HG03520 (cell line): Measurements from ENCODE around the gene ZP3.
"Not testable (repeated sequence)": the region's sequence is repeated elsewhere in the genome, so short reads cannot be mapped to it uniquely, and the experiment has no call there.

Experiments
- ATAC-seq: cut with Tn5 transposase; IDR thresholded peaks from one replicate; pipeline ENCODE4 v1.9.1; 2021; ENCODE audit warnings: mild to moderate bottlenecking, moderate library complexity; ENCODE audit not compliant: unreplicated experiment

ZP3 gene

DNA sequence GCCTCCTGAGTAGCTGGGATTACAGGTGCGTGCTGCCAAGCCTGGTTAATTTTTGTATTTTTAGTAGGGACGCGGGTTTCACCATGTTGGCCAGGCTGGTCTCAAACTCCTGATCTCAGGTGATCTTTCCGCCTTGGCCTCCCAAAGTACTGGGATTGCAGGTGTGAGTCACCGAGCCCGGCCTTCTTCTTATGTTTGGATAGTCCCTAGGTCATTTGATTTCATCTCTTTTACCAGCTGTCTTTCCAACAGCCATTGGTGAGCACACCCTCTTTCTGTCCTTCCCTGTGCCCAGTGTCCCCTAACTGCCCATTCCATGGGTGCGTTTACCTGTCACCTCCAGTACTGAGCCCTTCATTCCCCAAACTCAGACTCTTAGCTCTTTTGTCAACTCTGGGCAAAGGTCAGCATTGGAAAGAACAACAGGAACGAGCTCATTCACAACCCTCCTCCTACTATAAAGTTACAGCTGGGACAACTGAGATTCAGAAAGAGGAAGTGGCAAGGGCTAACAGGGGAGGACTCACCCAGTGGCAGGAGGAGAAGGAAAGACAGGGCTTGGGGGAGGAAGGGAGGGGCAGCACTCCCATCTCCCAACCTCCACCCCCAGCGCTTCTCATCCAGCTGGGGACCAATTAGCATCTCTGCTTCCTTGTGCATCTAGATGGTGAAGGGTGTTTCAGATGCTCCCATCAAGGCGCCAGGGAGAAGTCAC, 20.8 kb upstream of the ZP3 start:
- no peak for ATAC-seq

DNA sequence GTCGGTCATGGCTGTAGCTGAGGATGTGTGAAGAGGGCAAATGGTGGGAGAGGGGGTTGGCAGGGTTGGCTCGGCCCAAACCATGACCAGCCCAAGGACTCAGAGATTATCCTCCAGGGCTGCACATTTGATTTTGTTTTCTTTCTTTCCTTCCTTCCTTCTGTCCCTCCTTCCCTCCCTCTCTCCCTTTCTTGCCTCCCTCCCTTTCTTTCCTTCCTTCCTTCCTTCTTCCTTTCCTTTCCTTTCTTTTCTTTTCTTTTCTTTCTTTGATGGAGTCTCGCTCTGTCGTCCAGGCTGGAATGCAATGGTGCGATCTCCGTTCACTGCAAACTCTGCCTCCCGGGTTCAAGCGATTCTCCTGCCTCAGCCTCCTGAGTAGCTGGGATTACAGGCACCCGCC, 19.0 kb upstream of the ZP3 start:
- ATAC-seq, result no peak

DNA sequence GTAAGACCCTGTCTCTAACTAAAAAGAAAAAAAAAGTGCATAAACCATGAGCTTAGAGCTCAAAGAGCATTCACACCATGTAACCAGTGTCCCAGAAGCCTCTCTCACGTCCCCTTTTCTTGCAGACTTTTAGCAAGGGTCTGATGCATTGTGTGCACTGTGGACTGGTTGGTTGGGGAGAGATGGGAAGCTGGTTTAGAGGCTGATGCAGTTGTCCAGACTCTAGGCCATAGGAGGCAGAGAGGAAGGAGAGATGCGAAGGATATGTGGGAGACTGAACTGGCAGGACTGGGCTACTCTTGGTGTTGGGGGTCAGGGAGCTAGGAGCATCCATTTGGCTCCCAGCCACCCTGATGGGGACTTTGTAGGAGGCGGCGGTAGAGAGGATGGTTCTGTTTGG, 17.0 kb upstream of the ZP3 start:
- ATAC-seq, result no peak

DNA sequence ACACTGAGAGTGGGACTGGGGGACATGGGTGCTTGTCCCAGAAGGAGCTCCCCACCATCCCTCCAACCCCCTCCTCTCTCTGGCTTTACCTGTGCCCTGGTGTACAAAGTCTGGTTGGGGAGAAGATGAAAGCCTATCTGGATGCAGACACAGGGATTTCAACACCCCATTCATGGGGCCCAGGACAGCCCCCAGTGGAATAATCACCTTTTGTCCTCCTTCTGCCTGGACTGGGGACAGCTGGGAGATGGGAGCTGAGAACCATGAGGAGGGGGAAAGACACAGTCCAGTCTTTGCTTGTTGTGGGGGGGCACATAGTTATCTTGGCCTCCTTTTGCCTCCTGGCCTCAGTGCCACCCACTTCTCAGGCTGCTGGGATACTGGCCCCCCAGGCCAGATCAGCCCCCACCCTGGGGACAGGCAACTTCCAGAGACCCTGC, 16.6 kb upstream of the ZP3 start:
- no peak for ATAC-seq

DNA sequence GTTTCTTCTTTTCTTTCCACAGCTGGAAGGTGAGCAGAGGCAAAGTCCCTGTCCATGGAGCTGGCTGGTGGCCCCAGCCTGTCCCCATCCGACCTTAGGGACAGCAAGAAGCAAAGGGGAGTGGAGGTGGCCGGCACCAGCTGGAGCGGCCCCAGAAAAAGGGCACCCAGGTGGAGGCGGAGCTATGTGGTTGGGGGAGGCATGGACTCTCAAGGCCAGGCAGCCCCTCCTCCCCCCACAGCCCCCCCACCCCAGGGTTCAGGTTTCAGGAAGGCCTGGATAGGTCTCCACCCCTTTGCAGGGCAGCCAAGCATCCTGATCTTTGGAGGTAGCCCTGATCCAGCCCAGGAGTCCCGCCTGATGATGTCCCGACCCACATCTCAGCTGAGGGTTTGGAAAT, 15.2 kb upstream of the ZP3 start, which contains the start of gene SSC4D:
Gene SSC4D, minus strand, starts transcription at position 161 of the 400 bp plus-strand sequence. CDS start 5,258 bp downstream, outside the sequence.
- ATAC-seq, result no peak

DNA sequence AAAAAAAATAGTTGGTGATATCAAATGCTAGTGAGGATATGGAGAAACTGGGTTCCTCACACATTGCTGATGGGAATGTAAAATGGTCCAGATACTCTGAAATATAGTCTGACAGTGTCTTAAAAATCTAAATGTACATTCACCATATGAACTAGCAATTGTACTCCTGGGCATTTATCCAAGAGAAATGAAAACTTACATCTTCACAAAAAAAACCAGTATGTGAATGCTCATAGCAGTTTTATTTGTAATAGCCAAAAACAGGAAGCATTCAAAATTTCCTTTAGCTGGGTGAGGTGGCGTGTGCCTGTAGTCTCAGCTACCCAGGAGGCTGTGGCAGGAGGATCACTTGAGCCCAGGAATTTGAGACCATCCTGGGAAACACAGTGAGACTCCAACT, 13.1 kb upstream of the ZP3 start:
- no peak for ATAC-seq

DNA sequence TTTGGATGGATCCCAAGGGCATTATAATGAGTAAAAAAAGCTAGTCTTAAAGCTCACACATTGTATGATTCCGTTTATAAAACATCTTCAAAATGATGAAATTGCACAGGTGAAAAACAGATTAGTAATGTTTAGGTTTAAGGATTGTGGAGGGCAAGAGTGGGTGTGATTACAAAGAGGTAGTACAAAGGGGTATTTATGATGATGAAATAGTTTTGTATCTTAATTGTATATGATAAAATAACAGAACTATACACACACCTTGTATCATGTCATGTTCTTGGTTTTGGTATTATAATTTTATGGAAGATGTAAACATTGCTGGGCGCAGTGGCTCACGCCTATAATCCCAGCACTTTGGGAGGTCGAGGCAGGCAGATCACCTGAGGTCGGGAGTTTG, 12.5 kb upstream of the ZP3 start:
- no peak for ATAC-seq

DNA sequence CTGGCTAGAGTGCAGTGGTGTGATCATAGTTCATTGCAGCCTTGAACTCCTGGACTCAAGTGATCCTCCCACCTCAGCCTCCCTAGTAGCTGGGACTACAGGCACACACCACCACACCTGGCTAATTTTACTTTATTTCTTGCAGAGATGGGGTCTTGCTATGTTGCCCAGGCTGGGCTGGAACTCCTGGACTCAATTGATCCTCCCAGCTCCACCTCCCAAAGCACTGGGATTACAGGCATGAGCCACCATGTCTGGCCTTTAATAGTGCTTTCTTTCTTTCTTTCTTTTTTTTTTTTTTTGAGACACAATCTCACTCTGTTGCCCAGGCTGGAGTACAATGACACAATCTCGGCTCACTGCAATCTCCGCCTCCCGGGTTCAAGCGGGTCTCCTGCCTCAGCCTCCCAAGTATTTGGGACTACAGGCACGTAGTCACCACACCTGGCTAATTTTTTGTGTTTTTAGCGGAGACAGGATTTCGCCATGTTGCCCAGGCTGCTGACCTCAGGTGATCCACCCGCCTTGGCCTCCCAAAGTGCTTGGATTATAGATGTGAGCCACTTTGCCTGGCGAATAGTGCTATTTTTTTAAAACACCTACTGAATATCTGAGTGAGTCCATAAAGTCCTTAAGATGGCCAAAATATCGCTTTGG, 7.0 kb upstream of the ZP3 start:
- not testable (repeated sequence) for ATAC-seq

DNA sequence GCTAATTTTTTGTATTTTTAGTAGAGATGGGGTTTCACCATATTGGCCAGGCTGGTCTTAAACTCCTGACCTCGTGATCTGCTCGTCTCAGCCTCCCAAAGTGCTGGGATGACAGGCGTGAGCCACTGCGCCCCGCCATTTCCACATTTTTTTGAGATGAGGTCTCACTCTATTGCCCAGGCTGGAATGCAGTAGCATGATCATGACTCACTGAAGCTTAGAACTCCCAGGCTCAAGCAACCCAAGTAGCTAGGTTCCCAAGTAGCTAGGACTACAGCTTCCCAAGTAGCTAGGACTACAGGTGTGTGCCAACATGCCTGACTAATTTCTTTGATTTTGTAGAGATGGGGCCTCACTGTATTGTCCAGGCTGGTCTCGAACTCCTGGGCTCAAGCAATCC, 3.7 kb upstream of the ZP3 start:
- not testable (repeated sequence) for ATAC-seq

DNA sequence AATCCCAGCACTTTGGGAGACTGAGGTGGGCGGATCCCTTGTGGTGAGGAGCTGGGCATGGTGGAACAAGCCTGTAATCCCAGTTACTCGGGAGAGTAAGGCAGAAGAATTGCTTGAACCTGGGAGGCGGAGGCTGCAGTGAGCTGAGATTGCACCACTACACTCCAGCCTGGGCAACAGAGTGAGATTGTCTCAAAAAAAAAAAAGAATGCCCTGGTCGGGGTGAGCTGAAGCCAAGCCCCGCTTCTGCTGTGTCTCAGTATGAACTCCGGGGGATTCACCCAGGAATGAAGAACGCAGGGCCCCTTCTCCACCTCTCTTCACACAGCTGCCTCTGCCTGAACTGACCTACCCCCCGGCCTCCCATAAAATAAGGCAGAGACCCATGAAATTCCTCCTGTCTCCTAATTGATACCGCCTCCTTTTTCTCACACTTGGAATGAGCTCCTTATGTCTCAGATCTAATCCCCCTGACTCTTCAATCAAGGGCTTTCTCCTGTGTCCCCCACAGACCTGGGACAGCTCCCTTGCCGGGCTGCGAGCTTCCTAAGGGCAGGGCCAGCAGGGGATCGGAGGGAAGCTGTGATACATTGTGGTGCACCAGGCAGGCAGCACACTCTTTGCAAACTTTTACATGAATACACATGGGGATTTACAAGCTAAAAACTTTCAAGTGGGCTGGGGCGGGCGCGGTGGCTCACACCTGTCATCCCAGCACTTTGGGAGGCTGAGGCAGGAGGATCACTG, 911 bp upstream of the ZP3 start:
- no peak for ATAC-seq

DNA sequence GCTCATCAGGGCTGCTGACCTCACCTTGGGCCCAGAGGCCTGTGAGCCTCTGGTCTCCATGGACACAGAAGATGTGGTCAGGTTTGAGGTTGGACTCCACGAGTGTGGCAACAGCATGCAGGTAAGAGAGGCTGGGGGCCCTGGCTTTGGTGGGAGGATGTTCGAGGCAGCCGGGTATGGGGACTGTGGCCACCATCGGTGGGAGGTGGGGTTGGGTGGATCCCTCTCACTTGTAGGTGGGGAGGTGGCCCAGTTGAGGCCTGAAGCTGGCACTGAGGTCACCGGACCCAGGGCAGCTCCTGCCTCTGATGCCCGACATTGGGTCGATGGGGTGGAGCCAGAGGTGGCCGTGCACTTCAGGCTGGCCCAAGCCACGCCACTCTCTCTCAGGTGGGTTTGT, 406 bp downstream of the ZP3 start:
- no peak for ATAC-seq

DNA sequence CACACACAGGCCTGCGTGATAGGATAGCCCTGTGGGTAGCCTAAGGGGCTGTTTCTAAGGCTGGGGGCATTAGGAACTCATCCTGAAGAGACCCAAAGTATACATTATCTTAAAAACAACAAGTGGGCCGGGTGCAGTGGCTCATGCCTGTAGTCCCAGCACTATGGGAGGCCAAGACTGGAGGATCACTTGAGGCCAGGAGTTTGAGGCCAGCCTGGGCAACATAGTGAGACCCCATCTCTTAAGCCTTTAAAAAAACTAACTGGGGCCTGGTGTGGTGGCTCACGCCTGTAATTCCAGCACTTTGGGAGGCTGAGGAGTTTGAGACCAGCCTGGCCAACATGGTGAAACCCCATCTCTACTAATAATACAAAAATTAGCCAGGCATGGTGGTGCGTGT, 808 bp downstream of the ZP3 start:
- not testable (repeated sequence) for ATAC-seq

DNA sequence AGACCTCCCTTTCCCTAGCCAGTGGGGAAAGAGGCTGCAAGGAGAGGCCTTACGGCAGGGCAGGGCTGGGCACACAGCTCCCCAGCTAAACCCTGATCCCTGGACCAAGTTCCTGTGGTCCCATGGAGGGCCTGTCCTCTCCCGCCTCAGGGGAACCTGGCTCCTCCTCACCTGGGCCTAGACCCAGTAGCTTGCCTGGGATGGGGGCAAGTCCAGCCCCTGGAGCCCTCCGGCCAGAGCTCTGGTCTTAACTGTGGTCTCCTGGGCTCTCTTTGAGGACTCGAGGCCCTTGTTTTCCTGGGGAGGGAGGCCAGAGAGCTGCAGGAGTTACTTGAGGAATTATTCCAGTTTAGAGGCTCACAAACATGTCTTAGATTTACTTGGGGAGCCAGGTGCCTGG, 1.5 kb downstream of the ZP3 start:
- no peak for ATAC-seq

DNA sequence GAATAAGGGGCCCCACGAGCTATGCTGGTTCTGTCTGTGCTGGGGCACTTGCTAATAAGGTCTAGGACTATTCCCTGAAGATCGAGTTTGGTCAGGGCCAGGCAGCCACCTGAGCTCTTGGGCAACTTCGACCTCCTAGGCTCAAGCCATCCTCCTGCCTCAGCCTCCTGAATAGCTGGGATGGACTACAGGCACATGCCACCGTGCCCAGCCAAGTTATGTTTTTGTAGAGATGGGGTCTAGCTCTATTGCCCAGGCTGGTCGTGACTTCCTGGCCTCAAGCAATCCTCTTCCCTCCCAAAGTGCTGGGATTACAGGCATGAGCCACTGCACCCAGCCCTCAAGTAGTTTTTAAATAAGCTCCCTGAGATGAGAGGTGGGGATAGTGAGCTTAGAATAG, 2.9 kb downstream of the ZP3 start:
- no peak for ATAC-seq

DNA sequence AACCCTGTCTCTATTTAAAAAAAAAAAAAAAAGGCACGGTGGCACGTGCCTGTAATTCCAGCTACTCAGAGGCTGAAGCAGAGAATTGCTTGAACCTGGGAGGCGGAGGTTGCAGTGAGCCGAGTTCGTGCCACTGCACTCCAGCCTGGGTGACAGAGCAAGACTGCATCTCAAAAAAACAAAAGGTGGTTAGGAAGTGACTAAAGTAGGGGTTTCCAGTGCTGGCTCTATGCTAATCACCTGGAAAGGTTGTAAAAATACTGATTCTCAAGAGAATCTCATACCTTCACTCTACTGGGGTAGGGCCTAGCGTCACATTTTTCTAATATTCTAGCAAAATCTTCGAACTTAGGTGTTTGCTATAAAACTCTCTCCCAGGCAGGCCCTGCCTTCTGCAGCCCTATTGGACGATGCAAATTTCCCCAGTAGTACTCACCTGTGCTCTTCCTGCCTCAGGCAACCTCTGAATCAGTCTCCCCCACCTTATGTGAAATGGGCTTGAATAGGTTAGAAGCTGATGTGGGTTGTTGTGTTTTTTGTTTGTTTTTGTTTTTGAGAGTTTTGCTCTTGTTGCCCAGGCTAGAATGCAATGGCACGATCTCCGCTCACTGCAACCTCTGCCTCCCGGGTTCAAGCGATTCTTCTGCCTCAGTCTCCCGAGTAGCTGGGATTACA, 3.5 kb downstream of the ZP3 start:
- no peak for ATAC-seq

DNA sequence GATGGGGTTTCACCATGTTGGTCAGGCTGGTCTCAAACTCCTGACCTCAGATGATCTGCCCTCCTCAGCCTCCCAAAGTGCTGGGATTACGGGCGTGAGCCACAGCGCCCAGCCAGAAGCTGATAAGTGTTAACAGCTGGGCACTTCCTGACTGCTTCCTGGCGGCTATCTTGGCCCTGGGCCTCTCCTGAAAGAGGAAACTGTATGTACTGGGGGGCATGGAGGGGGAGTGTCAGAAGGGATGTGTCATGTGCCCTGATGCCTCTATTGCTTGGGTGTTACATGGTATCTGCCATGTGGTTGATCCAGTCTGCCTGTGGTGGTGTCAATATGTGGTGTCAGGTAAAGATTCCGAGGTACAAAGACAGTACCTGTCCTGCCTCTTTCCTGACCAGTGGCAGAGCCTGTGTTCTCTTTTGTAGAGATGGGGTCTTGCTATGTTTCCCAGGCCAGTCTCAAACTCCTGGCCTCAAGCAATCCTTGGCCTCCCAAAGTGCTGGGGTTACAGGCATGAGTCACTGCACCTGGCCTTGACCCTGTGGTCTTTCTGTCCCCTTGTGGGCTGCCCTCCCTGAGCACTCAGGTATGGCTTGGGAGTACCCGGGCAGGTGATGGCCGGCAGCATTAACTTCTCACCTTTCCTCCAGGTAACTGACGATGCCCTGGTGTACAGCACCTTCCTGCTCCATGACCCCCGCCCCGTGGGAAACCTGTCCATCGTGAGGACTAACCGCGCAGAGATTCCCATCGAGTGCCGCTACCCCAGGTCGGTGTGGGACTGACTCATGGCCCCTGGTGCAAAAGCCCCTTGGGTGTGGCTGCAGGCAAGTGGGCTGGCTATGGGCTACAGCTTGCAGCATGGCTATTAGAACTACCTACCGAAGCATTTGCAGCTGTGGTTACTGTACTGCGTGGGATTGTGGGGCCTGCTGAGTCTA, 4.4 kb downstream of the ZP3 start:
- no peak for ATAC-seq

DNA sequence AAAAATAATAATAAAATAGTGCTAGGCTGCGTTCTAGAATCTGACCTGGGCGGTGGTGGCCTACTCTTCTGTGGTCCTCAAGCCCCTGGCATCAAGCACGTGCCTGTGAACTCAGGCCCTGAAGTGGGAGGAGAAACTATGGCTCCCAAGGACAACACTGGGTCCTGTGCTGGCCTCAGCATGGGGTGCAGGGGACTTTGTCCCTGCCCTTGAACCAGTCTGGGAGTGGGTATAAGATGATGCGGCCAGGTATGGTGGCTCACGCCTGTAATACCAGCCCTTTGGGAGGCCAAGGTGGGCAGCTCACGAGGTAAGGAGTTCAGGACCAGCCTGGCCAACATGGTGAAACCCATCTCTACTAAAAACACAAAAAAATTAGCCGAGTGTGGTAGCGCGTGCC, 5.5 kb downstream of the ZP3 start:
- ATAC-seq, result no peak

DNA sequence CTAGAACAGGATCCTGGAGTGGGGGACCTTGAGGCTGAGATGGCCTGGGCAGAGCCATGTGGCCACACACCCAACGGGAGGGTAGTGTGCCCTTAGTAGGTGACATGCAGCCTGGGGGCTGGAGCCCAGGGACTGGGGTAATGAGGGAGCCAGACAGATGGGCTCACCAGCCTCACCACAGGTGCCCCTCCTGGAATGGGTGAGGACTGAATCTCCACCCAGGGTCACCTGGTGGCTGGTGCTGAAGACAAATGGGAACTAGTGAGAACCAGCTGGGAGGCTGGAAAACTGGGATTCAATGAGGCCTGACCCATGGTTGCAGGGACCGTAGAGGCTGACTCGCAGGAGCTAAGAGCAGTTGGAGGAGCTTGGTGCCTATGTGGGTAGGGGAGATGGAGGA, 6.1 kb downstream of the ZP3 start:
- no peak for ATAC-seq

DNA sequence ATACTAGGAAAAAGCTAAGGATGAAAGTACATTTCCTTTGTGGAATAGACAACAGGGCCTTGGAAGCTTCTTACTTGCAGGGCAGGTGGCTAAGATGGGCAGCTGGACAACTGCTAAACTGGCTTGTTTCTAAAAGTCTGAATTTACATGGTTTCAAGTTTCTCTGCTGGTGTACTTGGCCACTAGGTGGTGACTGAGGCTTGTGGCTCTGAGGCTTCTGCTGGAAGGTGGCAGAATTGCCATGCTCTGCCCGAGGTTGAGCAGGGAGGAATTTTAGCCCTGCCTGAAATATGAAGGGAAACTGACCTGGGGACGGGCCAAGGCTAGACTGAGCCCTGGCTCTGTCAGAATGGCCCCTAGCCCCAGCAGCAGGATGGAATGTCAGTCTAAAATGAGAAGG, 13.1 kb downstream of the ZP3 start:
- peak; percentile 62 for ATAC-seq
